GM12873 (cell line): ENCODE data around the gene ATAD3B.
A peak's percentile ranks its signal among the peaks of the same experiment; 100 is the strongest.

ENCODE experiments used
- TF ChIP-seq, protein P1 (sequence below): IDR thresholded peaks from 2 replicates; pipeline ENCODE4 v1.5.1; 2012; ENCODE audit warnings: low read depth, mild to moderate bottlenecking, moderate library complexity, low read length, control low read depth; ENCODE audit not compliant: insufficient read depth; ENCODE audit errors: missing control alignments

The ATAD3B gene

DNA sequence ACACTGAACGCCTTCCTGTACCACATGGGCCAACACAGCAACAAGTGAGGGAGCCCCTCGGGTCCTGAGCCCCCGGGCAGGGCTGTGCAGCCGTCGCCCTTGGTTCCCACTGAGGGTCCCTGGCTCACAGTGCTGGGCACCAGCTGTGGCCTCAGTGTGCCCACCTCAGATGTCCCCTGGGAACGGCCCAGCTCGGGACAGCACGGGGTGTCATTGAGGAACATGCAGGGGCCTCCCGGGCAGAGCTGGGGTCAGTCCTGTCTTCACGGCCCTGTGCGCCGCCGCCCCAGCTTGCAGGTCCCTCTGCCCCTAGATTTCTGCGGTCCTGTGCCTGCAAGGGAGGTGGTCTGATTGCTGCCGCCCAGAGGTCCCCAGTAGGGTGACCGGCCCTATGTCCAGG, 17.7 kb downstream of the ATAD3B start:
- TF ChIP-seq, protein P1, sequence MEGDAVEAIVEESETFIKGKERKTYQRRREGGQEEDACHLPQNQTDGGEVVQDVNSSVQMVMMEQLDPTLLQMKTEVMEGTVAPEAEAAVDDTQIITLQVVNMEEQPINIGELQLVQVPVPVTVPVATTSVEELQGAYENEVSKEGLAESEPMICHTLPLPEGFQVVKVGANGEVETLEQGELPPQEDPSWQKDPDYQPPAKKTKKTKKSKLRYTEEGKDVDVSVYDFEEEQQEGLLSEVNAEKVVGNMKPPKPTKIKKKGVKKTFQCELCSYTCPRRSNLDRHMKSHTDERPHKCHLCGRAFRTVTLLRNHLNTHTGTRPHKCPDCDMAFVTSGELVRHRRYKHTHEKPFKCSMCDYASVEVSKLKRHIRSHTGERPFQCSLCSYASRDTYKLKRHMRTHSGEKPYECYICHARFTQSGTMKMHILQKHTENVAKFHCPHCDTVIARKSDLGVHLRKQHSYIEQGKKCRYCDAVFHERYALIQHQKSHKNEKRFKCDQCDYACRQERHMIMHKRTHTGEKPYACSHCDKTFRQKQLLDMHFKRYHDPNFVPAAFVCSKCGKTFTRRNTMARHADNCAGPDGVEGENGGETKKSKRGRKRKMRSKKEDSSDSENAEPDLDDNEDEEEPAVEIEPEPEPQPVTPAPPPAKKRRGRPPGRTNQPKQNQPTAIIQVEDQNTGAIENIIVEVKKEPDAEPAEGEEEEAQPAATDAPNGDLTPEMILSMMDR: no peak

DNA sequence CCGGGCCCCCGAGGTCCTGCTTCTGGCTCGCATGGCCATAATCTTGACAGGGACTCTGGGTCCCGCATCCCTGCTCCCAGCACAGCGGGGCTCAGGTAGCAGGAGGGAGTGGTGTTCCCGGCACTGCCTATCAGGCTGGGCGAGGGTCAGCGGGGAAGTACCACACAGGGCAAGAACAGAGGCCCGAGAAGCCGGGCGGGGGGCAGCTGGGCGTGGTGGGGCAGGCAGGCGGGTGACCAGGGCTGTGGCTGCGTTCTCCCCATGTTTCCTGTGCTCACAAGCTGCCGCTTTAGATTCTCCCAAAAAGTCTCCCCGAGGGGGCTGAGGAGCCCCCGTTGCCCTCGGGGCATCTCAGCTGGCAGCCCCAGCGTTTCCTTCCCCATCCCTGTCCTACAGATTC, 18.3 kb downstream of the ATAD3B start:
- TF ChIP-seq, protein P1: no peak

DNA sequence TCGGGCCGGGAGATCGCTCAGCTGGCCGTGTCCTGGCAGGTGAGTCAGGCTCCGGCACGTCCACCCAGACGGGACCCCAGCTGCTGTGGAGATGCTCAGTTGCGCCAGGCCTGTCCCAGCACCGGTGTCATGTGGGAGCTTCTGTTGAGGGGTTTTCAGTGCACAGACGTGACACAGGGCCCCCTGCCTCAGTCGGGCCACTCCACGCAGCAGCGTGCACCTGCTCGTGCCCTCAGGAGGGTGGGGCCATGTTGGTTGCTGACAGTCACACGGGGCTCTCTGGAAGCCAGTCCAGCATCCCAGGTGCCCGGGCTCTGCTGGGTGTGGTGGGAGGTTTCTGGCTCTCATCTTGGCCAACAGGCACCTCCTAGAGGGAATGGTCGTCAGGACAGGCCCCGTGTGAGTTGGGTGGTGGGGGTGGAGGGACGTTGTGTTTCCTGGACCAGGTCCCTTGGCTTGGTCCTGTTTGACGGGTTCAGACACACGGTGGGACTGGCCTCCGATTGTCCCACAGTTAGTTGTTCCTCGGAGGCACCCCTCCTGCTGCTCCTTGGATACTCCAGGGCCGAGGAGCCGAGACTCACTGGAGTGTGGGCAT, 19.2 kb downstream of the ATAD3B start:
- TF ChIP-seq, protein P1: no peak

DNA sequence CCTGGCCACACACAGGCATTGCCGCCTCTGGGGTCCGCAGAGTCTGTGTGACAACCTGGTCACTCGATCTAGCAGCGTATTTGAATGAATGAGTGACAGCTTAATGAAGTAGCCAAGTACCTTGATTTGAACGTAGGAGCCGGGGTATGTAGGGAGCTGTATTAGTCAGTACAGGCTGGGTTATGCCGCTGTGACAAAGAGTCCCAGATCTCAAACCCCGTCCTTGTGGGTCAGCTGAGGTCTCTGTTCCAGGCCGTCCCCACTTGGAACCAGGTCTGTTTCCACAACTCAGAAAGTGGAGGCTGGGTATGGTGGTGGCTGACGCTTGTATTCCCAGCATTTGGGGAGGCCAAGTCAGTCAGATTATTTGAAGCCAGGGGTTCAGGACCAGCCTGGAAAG, 20.0 kb downstream of the ATAD3B start:
- TF ChIP-seq, protein P1: no peak

DNA sequence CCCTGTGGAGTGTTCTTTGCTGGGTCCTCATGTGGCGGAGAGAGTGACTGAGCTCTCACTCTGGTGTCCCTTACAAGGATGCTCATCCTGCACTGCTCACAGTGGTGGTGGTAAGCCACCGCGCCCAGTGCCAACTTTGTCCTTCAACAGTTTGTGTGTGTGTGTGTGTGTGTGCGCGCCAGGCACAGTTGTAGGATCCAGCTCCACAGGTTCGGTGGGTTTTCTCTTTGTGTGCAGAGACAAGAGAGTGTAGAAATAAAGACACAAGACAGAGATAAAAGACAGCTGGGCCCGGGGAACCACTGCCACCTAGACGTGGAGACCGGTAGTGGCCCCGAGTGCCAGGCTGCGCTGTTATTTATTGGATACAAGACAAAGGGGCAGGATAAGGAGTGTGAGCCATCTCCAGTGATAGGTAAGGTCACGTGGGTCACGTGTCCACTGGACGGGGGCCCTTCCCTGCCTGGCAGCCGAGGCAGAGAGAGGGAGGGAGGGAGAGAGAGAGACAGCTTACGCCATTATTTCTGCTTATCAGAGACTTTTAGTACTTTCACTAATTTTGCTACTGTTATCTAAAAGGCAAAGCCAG, 33.3 kb downstream of the ATAD3B start:
- TF ChIP-seq, protein P1: peak; percentile 59

DNA sequence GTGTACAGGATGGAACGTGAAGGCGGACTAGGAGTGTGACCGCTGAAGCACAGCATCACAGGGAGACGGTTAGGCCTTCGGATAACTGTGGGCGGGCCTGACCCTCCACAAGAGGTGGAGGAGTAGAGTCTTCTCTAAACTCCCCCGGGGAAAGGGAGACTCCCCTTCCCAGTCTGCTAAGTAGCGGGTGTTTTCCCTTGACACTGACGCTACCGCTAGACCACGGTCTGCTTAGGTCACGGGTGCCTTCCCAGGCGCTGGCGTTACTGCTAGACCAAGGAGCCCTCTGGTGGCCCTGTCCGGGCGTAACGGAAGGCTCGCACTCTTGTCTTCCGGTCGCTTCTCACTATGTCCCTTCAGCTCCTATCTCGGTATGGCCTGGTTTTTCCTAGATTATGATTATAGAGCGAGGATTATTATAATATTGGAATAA, 33.8 kb downstream of the ATAD3B start:
- TF ChIP-seq, protein P1: peak; percentile 41

DNA sequence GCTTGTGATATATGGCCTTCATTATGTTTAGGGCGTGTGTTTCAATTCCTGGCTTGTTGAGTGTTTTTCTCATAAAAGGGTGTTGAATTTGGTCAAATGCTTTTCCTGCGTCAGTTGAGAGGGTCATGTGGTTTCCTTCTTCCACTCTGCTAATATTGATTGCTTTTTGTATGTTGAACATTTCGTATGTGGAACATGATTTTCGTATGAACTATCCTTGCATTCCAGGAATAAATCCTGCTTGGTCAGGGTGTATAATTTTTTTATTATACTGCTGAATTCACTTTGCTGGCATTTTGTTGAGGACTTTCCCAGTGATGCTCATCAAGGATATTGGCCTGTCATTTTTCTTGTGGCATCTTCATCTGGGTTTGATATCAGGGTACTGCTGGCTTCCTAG, 35.7 kb downstream of the ATAD3B start:
- TF ChIP-seq, protein P1: no peak
